ENCODE measurements around the gene PRSS33.

- no peak for TF ChIP-seq CTCF (IDR thresholded peaks at IDR 0.05; ENCODE audit: low read depth, low read length)
- TF ChIP-seq MAX (IDR thresholded peaks at IDR 0.05; ENCODE audit: low read depth, low read length): no peak
- no peak for TF ChIP-seq POLR2A (IDR thresholded peaks at IDR 0.05; ENCODE audit: extremely low read depth, insufficient read length)
Measured at GRCh38 chr16:2769675-2770056, 17.7 kb downstream of the PRSS33 start.

Data from NB4 (cell line).